SK-N-SH treated with all-trans-retinoic acid at 6 μM for 48 hours (cell line): ENCODE measurements around the gene CXCL9.

Experiments used
- ATAC-seq: fragments of 200-7000 bp; cut with Tn5 transposase; 3 replicates; pipeline ENCODE4 v1.9.1; 2020; ENCODE audit warnings: mild to moderate bottlenecking, moderate library complexity
- ARNTL ChIP-seq: fragments of 450-650 bp; formaldehyde crosslinking; IDR thresholded peaks from 2 replicates; pipeline ENCODE4 v1.5.0; 2020; ENCODE audit warnings: low read depth, mild to moderate bottlenecking, moderate library complexity, borderline replicate concordance
- BACH2 ChIP-seq: fragments of 250-450 bp; sonication (Bioruptor Pico); IDR thresholded peaks from 2 replicates; pipeline ENCODE4 v1.9.0; 2021; ENCODE audit warnings: mild to moderate bottlenecking, borderline replicate concordance
- CREB5 ChIP-seq: fragments of 250-450 bp; sonication (Bioruptor Pico); IDR thresholded peaks from 2 replicates; pipeline ENCODE4 v1.5.1; 2020; ENCODE audit warnings: low read depth, mild to moderate bottlenecking, moderate library complexity
- CSDC2 ChIP-seq: fragments of 250-450 bp; sonication (Bioruptor Pico); IDR thresholded peaks from 2 replicates; pipeline ENCODE4 v1.5.0; 2020; ENCODE audit warnings: mild to moderate bottlenecking, moderate library complexity
- CSRNP3 ChIP-seq: fragments of 250-450 bp; sonication (Bioruptor Pico); IDR thresholded peaks from 2 replicates; pipeline ENCODE4 v1.5.1; 2021; ENCODE audit warnings: mild to moderate bottlenecking, moderate library complexity
- ESRRG ChIP-seq: fragments of 250-450 bp; sonication (Bioruptor Pico); IDR thresholded peaks from 2 replicates; pipeline ENCODE4 v1.6.1; 2021; ENCODE audit warnings: mild to moderate bottlenecking
- GLIS3 ChIP-seq: fragments of 250-450 bp; sonication (Bioruptor Pico); IDR thresholded peaks from 2 replicates; pipeline ENCODE4 v1.5.0; 2020; ENCODE audit warnings: mild to moderate bottlenecking, moderate library complexity
- ISL1 ChIP-seq: fragments of 250-450 bp; sonication (Bioruptor Pico); IDR thresholded peaks from 2 replicates; pipeline ENCODE4 v2.1.2; 2022; ENCODE audit warnings: mild to moderate bottlenecking, moderate library complexity
- OSR1 ChIP-seq: fragments of 250-450 bp; sonication (Bioruptor Pico); IDR thresholded peaks from 2 replicates; pipeline ENCODE4 v1.8.0; 2022; ENCODE audit warnings: moderate library complexity, mild to moderate bottlenecking, inconsistent platforms
- PATZ1 ChIP-seq: fragments of 250-450 bp; sonication (Bioruptor Pico); IDR thresholded peaks from 2 replicates; pipeline ENCODE4 v1.8.0; 2020; ENCODE audit warnings: mild to moderate bottlenecking, moderate library complexity, borderline replicate concordance
- POU6F1 ChIP-seq: fragments of 250-450 bp; sonication (Bioruptor Pico); IDR thresholded peaks from 2 replicates; pipeline ENCODE4 v1.8.0; 2021; ENCODE audit warnings: low read depth, mild to moderate bottlenecking, moderate library complexity, borderline replicate concordance
- PPARA ChIP-seq: fragments of 250-450 bp; sonication (Bioruptor Pico); IDR thresholded peaks from 2 replicates; pipeline ENCODE4 v1.5.0; 2020; ENCODE audit warnings: mild to moderate bottlenecking, borderline replicate concordance
- RARB ChIP-seq: fragments of 250-450 bp; sonication (Bioruptor Pico); IDR thresholded peaks from 2 replicates; pipeline ENCODE4 v1.8.0; 2021; ENCODE audit warnings: mild to moderate bottlenecking, moderate library complexity
- SNAI2 ChIP-seq: fragments of 250-450 bp; sonication (Bioruptor Pico); IDR thresholded peaks from 2 replicates; pipeline ENCODE4 v1.5.0; 2020; ENCODE audit warnings: mild to moderate bottlenecking, moderate library complexity
- TCF4 ChIP-seq: fragments of 250-450 bp; sonication (Bioruptor Pico); IDR thresholded peaks from 2 replicates; pipeline ENCODE4 v1.8.0; 2021; ENCODE audit warnings: mild to moderate bottlenecking, moderate library complexity, borderline replicate concordance
- TOX ChIP-seq: fragments of 250-450 bp; sonication (Bioruptor Pico); IDR thresholded peaks from 2 replicates; pipeline ENCODE4 v1.8.0; 2021; ENCODE audit warnings: mild to moderate bottlenecking, moderate library complexity, borderline replicate concordance
- TSHZ2 ChIP-seq: fragments of 250-450 bp; sonication (Bioruptor Pico); IDR thresholded peaks from 2 replicates; pipeline ENCODE4 v1.5.0; 2020; ENCODE audit warnings: mild to moderate bottlenecking, moderate library complexity
- ZC3H10 ChIP-seq: fragments of 250-450 bp; sonication (Bioruptor Pico); IDR thresholded peaks from 2 replicates; pipeline ENCODE4 v1.5.1; 2021; ENCODE audit warnings: mild to moderate bottlenecking, moderate library complexity
- ZFP3 ChIP-seq: fragments of 250-450 bp; sonication (Bioruptor Pico); IDR thresholded peaks from 2 replicates; pipeline ENCODE4 v1.5.0; 2020; ENCODE audit warnings: mild to moderate bottlenecking, moderate library complexity
- ZFP30 ChIP-seq: fragments of 450-650 bp; formaldehyde crosslinking; IDR thresholded peaks from 2 replicates; pipeline ENCODE4 v1.5.0; 2022; ENCODE audit warnings: mild to moderate bottlenecking, moderate library complexity
- ZNF565 ChIP-seq: fragments of 450-650 bp; formaldehyde crosslinking; conservative IDR thresholded peaks from 2 replicates; pipeline ENCODE4 v1.5.0; 2020; ENCODE audit warnings: low read depth, mild to moderate bottlenecking, moderate library complexity
- ZNF70 ChIP-seq: fragments of 450-650 bp; formaldehyde crosslinking; IDR thresholded peaks from 2 replicates; pipeline ENCODE4 v1.5.0; 2020; ENCODE audit warnings: mild to moderate bottlenecking, moderate library complexity
- ZNF8 ChIP-seq: fragments of 450-650 bp; formaldehyde crosslinking; IDR thresholded peaks from 2 replicates; pipeline ENCODE4 v1.5.0; 2020; ENCODE audit warnings: mild to moderate bottlenecking, moderate library complexity

Gene CXCL9

GRCh38 chr4:76022031-76022430 is 14.7 kb upstream of the CXCL9 start:
- TF ChIP-seq TSHZ2 (CRISPR knock-in tag) (no peak), ESRRG (CRISPR knock-in tag) (no peak), ZFP3 (CRISPR knock-in tag) (no peak), CREB5 (no peak), ISL1 (CRISPR knock-in tag) (no peak), ARNTL (CRISPR knock-in tag) (no peak), ZFP30 (CRISPR knock-in tag) (no peak), SNAI2 (CRISPR knock-in tag) (no peak), OSR1 (CRISPR knock-in tag) (no peak), ZNF8 (no peak), TOX (no peak), RARB (CRISPR knock-in tag) (no peak), TCF4 (CRISPR knock-in tag) (no peak), ZC3H10 (no peak), ZNF70 (CRISPR knock-in tag) (no peak), BACH2 (CRISPR knock-in tag) (no peak), GLIS3 (CRISPR knock-in tag) (no peak), POU6F1 (CRISPR knock-in tag) (no peak), PPARA (CRISPR knock-in tag) (no peak)
- ATAC-seq: no peak

GRCh38 chr4:76017056-76017686 is 9.9 kb upstream of the CXCL9 start:
- ATAC-seq: no peak
- TF ChIP-seq CSDC2 (CRISPR knock-in tag) (no peak), PATZ1 (no peak), GLIS3 (CRISPR knock-in tag) (no peak), ISL1 (CRISPR knock-in tag) (no peak), ZFP30 (CRISPR knock-in tag) (no peak), ZNF565 (CRISPR knock-in tag) (no peak), ARNTL (CRISPR knock-in tag) (no peak), TCF4 (CRISPR knock-in tag) (no peak)

- no peak for ATAC-seq
- TF ChIP-seq ARNTL (CRISPR knock-in tag): no peak
- TF ChIP-seq CSRNP3: no peak
- no peak for TF ChIP-seq ISL1 (CRISPR knock-in tag)
- no peak for TF ChIP-seq OSR1 (CRISPR knock-in tag)
- TF ChIP-seq ZNF8: no peak
- no peak for TF ChIP-seq ZNF565 (CRISPR knock-in tag)
- TF ChIP-seq PATZ1: no peak
- TF ChIP-seq TOX: no peak
- no peak for TF ChIP-seq ZC3H10
Observed at GRCh38 chr4:76016393-76016792, 9.1 kb upstream of the CXCL9 start.
